ENCODE data around the gene PUSL1.

The PUSL1 gene, protein sequence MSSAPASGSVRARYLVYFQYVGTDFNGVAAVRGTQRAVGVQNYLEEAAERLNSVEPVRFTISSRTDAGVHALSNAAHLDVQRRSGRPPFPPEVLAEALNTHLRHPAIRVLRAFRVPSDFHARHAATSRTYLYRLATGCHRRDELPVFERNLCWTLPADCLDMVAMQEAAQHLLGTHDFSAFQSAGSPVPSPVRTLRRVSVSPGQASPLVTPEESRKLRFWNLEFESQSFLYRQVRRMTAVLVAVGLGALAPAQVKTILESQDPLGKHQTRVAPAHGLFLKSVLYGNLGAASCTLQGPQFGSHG

GRCh38 chr1:1307923-1308755, at the start of gene PUSL1, which contains the start of gene ACAP3:
Gene PUSL1, plus strand, starts transcription at chr1:1308597. Its CDS starts 47 bp downstream, at chr1:1308644.
Gene ACAP3, minus strand, starts transcription at chr1:1307930. Its CDS starts 115 bp downstream, at chr1:1307815.
- peak; percentile 72 to 75 for ATAC-seq

GRCh38 chr1:1259119-1259488, 49.3 kb upstream of the PUSL1 start:
- ATAC-seq: no peak

DNA sequence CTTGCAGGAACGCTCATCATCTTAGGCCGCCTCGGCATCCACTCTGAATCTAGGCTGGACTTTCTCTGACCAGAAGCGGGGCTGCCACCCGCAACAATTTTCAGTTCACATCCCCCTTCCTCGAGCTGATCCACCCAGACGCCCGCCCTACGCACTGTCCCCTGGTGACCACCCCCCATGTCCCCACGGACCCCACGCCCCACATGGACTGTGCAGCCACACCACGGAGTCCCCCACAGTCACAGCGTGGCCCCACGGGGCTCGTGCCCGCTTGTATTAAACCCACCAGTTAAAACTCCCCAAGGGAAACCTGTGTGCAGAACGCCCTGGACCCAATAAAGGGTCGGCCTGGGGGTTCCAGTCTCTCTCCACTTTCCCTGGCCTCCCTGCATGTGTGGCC, 48.9 kb upstream of the PUSL1 start:
- no peak for ATAC-seq

DNA sequence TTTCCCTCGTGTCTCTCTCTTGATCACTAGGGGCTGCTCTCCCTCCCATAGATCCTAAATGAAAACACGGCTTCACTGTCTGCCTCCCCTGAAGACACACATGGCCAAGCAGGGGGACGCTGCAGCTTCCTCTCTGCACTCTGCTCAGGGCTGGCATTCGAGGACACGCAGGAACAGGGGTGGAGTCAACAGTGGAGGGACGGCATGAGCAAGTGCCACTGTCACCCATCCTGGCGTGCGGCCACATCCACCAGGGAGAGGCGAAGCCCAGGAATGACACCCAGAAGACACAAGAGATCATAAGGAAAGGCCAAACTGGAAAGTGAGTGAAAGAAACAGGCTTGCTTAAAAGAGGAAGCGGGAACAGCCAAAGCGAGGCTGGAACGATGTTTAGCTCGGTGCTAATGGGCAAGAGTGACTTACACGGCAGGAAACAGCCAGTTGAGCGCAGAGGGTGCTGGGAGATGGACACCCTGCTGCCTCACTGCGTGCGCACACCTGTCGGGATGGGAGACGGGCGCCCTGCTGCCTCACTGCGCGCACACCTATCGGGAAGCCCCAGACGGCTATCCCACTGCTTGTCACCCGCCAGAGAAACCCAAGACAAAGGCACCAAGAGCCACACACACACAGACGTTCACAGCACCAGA, 48.3 kb upstream of the PUSL1 start:
- no peak for ATAC-seq

- no peak for ATAC-seq
These were observed 47.4 kb upstream of the PUSL1 start for GRCh38 chr1:1260843-1261560.

DNA sequence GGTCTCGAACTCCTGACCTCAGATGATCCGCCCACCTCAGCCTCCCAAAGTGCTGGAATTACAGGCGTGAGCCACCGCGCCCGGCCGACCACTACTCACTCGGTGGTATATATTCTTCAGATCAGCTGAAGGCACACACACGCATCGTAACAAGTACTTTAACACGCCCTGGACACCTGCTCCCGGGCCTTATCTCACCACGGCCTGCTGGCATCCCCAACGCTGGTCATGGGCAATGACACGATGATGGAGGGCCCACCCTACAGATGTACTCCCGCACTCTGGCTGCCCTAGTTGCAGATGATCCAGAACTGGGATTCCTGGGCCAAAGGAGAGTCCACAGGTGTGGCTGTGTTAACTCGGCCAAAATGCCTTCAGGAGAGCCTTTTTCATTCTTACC, 46.3 kb upstream of the PUSL1 start:
- ATAC-seq: no peak

GRCh38 chr1:1262758-1263157, 45.6 kb upstream of the PUSL1 start:
- ATAC-seq: no peak

- ATAC-seq: no peak
These were observed 44.4 kb upstream of the PUSL1 start for GRCh38 chr1:1264026-1264425.

GRCh38 chr1:1264868-1265272, 43.5 kb upstream of the PUSL1 start:
- no peak for ATAC-seq

- ATAC-seq: no peak
These were observed 40.7 kb upstream of the PUSL1 start for GRCh38 chr1:1267488-1268283.

GRCh38 chr1:1268284-1268682, 40.1 kb upstream of the PUSL1 start:
- ATAC-seq: no peak

GRCh38 chr1:1270813-1271212, 37.6 kb upstream of the PUSL1 start:
- ATAC-seq: no peak

- no peak for ATAC-seq
These were observed 35.8 kb upstream of the PUSL1 start for GRCh38 chr1:1272341-1273208.

- ATAC-seq: no peak
These were observed 35.2 kb upstream of the PUSL1 start for GRCh38 chr1:1273209-1273511.

DNA sequence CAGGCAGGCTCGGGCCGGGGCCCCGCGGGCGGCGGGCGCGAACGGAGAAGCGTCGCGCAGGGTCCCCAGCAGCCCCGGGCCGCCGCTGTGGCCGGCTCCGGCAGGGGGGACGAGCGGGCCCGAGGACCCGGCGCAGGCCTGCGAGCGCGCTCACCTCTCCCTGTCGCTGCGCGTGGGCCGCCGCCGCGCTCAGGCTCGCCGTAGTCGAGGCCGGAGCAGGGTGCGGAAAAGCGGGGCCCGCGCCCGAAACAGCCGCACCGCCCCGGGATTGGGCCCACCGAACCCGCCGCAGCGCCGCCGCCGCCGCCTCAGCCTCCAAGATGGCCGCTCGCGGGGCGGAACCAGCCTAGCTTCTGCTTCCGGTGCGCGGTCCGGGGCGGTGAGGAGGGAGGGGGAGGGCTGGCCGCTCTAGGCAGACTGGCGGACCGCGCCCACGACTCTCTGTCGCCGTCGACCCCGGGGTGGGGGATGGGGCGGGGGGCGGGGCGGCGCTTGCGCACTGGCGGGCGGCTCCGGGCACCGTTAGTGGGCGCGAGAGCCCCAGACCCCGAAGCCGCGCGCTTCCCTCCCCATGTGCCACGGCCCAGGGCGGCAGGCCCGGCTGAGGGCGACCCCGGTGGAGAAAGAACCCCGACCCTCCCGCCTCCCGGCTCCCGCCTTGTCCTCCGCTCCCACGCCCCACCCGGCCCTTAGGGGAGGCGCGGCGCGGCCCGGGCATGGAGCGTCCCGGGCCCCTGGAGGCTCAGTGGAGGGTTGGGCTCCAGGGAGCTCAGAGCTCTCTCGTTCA, 34.7 kb upstream of the PUSL1 start, which contains the start of gene UBE2J2:
Gene UBE2J2, minus strand, starts transcription at position 343 of the 787 bp plus-strand sequence. CDS start 5,862 bp downstream, outside the sequence.
- ATAC-seq: peak; percentile 97

DNA sequence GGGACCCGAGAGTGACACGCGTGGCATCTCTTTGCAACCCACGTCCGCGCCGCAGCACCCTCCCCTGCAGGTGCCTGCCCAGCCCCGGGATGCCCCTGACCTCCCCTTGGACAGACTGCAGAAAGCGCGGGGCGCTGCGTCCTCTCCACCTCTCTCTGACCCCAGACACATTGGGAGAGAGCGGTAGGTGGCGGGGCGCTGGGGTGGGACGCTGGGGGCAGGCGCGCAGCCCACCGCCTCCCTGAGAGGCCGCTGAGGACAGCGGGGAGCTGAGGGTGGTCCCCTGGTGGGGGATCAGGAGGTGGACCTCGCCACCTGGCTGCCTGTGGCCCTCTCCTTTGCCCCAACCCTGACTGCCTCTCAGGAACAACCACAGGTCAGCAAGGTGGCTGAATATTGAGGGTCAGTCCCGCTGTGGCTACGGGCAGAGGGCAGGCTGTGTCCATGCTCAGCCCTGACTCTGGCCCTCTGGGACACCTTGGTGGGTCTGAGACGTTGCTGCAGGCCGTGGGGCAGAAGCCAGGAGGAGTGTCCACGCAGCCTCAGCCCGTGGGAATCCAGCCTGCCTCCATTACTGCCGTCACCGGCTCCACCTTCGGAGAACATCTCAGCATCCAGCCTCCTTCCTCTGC, 34.0 kb upstream of the PUSL1 start:
- ATAC-seq: no peak

GRCh38 chr1:1274931-1275431, 33.4 kb upstream of the PUSL1 start:
- no peak for ATAC-seq

DNA sequence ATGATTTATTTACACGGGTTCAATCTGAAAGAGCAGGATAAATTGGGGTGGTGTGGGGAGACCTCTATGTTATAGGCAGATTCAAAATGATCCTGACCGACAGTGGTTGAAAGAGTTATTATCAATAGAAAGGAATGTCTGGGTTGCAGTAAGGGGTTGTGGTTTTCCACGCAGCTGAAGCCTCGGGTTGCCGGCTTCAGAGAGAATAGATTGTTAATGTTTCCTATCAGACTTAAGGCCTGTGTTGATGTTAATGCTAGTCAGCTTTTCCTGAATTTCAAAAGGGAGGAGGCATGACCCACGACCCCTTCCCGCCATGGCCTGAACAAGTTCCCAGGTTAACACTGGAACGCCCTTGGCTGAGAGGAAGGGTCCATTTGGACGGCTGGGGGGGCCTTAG, 32.6 kb upstream of the PUSL1 start:
- ATAC-seq: no peak

DNA sequence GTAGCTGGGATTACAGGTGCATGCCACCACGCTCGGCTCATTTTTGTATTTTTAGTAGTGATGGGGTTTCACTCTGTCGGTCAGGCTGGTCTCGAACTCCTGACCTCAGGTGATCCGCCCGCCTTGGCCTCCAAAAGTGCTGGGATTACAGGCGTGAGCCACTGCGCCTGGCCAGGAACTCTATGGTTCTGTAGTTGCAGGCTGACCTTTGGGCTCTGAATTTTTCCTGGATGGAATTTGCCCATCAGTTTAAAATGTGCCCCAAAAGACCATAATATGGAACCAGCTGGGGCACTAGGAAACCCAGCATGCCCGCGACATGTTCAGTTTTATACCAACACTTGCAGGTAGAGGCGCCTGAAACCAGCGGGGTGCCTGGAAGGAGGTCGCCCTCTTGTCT, 29.8 kb upstream of the PUSL1 start:
- no peak for ATAC-seq

- ATAC-seq: no peak
These were observed 29.4 kb upstream of the PUSL1 start for GRCh38 chr1:1279028-1279427.
